Activated CD8-positive, alpha-beta memory T cell treated with anti-CD3 and anti-CD28 coated beads, Interleukin-2, amount 10 ng/mL, durations not matched to agents 7 days and 5 days (primary cell): ENCODE data around the gene BIN1. TPM values are rescaled to one million over a fixed set of nuclear protein-coding genes. Genes with fewer than 3 reads are reported as not detected.

Experiments used
- ATAC-seq: fragments of 150-1000 bp; cut with Tn5 transposase; one replicate; pipeline ENCODE4 v1.10.0; 2021; ENCODE audit warnings: moderate library complexity
- CTCF ChIA-PET: fragments of 350-600 bp; sonication (Branson Sonifier 250); formaldehyde crosslinking; loops from one replicate; lab custom pipeline; 2021; ENCODE audit warnings: antibody characterized with exemption; lab: Charles Lee
- DNase-seq: peaks from one replicate; pipeline ENCODE4 v3.0.0-alpha.2; 2020
- H3K27ac Mint-ChIP-seq: one replicate; pipeline ENCODE4 v1.8.0; 2021; ENCODE audit warnings: mild to moderate bottlenecking, mixed read lengths
- H3K27me3 Mint-ChIP-seq: one replicate; pipeline ENCODE4 v1.8.0; 2021; ENCODE audit warnings: mixed read lengths
- H3K36me3 Mint-ChIP-seq: one replicate; pipeline ENCODE4 v1.8.0; 2021; ENCODE audit warnings: mild to moderate bottlenecking, mixed read lengths
- H3K4me1 Mint-ChIP-seq: one replicate; pipeline ENCODE4 v1.8.0; 2021; ENCODE audit warnings: mixed read lengths
- H3K4me3 Mint-ChIP-seq: one replicate; pipeline ENCODE4 v1.8.0; 2021; ENCODE audit warnings: mild to moderate bottlenecking, moderate library complexity, mixed read lengths
- H3K9me3 Mint-ChIP-seq: one replicate; pipeline ENCODE4 v1.8.0; 2022; ENCODE audit warnings: low read depth, mixed read lengths
- total RNA-seq, 2 experiments: library from RNA; stranded (reverse); gene quantifications; one replicate each; pipeline ENCODE4 v1.2.3, GENCODE V29; 2021

Gene BIN1
- total RNA-seq, 2 experiments from 2014 or later = 105 to 152 TPM

DNA sequence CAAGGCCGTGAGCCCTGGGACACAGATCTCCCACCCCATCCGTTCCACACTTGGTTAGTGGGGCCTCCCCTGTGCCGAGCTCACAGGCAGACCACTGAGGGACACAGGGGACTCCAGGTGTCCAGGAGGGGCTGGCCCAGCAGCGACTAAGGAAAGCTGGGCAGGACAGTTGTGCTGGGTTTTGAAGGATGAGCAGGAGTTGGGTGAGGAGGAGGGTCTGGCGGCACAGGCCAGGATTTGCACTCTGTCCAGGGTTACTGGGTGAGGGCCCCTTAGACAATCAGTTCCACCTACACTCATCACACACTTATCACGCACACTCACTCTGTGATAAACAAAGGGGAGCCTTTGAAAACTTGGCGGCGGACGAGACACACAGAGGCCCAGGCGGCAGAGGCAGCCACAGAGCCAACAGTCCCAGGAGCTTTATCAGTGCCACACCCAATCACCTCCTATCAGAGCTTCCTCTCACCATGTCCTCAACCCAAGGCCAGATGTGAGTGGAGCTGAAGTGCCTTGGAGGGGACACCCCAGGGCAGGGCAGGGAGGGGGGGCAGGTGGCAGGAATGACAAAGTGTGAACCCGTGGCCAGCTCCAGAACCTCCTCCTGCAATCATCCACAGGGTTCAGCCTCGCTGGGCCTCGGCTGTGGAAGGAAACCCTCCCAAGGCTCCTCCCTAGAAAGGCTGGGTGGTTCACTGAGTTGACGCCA is 26.6 kb downstream of the BIN1 start:
- Mint-ChIP-seq H3K4me1 (peaks cover 68% of the 10 kb centered on the region), H3K4me3 (peak overlapping the region; percentile 91), H3K36me3 (peaks cover 11% of the 10 kb centered on the region), H3K9me3 (no peaks in the 10 kb centered on the region), H3K27me3 (no peaks in the 10 kb centered on the region), H3K27ac (peak overlapping the region; percentile 94)
- CTCF ChIA-PET = interaction anchor here (1.2 to 7.8 kb wide), 5 partner anchors 9 to 30 kb away, joined by 4 to 94 read pairs (median 6); partner anchors contain the start of gene BIN1
- ATAC-seq = peak; percentile 45
- DNase-seq = peak; percentile 79

DNA sequence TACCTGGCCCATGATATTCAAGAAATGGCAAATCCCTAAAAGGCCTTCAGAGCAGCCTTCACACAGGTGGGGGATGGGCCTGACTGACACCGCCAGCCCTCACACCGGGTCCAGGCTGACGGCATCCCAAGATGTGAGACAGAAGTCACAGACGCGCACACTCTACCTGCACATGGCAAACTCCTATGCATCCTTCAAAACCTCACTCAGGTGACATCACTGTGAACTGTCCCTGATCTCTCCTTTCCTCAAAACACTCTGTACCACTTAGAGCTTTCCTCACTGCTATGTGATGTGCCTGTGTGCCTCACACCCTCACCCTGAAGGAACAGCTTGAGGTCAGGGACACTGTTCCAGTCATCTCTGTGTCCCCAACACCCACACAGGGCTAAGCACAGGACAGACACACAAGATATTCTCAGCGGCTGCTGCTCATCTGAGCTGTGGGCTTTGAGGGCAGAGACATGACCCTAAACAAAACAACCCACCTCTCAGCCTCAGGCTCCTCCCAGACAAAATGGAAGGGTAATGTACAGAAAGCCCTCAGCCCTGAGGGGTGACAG is 27.5 kb downstream of the BIN1 start:
- CTCF ChIA-PET = interaction anchor here (2.0 to 7.8 kb wide), 3 partner anchors 8 to 17 kb away, joined by 6 to 94 read pairs (median 7); no protein-coding TSS in a partner anchor
- peak overlapping the region; percentile 94 for H3K27ac Mint-ChIP-seq
- peak overlapping the region; percentile 91 for H3K4me3 Mint-ChIP-seq
- peaks cover 11% of the 10 kb centered on the region for H3K36me3 Mint-ChIP-seq
- H3K4me1 Mint-ChIP-seq = peaks cover 59% of the 10 kb centered on the region
- no peaks in the 10 kb centered on the region for H3K9me3 Mint-ChIP-seq
- no peak for ATAC-seq
- peak; percentile 62 for DNase-seq
- no peaks in the 10 kb centered on the region for H3K27me3 Mint-ChIP-seq

DNA sequence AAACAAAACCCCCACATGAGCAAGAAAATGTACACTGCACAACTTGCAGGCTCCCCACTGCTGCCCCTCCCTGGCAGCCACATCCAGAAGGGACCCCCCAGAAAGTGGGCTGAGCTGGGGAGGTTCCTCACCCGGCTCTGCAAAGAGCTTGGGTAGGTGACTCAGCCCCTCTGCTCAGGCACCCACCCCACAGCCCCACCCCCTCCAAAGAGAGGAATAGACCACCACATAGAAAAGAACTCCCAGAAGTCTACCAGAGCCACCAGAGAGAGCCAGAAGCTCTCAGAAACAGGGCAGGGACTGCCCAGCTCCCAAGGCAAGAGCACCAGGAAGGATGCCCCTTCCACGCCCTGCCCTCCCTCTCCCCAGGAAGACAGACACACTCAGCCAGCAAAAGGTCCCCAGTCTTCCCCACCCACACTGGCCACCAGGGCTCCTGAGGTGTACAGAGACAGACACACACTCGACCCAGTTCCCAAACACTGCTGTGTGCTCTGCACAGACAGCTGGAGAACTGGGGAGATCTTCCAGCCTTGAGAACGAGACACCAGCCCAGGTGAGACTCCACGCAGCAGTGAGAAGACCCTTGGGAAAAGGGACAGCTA is 28.2 kb downstream of the BIN1 start:
- Mint-ChIP-seq H3K4me1 (peaks cover 53% of the 10 kb centered on the region), H3K27me3 (no peaks in the 10 kb centered on the region), H3K9me3 (no peaks in the 10 kb centered on the region), H3K4me3 (peak overlapping the region; percentile 91), H3K36me3 (peaks cover 11% of the 10 kb centered on the region), H3K27ac (peak overlapping the region; percentile 94)
- CTCF ChIA-PET = interaction anchor here (2.0 to 7.8 kb wide), 2 partner anchors 7 to 12 kb away, joined by 6 to 94 read pairs; no protein-coding TSS in a partner anchor
- DNase-seq = no peak
- ATAC-seq = no peak

DNA sequence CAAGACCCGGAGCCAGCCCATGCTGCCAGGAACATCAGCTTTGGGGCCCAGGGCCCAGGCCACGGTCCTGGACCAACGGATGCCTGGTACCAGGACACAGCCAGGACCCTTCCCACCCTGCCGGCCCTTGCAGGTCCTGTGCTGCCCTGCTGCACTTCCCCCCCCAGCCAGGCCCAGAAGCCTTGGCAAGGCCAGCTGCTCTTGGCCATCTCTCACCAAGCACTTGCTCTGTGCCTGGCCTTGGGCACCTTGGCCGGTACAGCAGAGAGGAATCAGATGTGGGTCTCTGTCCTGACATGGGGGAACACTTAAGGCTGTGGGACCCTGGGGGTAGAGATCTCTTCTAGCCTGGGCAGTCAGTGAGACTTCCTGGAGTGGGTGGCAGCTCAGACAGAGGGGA is 28.9 kb downstream of the BIN1 start:
- peak overlapping the region; percentile 79 for H3K27ac Mint-ChIP-seq
- H3K27me3 Mint-ChIP-seq = no peaks in the 10 kb centered on the region
- no peaks in the 10 kb centered on the region for H3K9me3 Mint-ChIP-seq
- H3K4me3 Mint-ChIP-seq = peak overlapping the region; percentile 24
- H3K4me1 Mint-ChIP-seq = peaks cover 46% of the 10 kb centered on the region
- peaks cover 11% of the 10 kb centered on the region for H3K36me3 Mint-ChIP-seq
- CTCF ChIA-PET = interaction anchor here (7.8 kb wide), 1 partner anchor 11 kb away, joined by 94 read pairs; no protein-coding TSS in a partner anchor
- ATAC-seq (no peak), DNase-seq (no peak)

GRCh38 chr2:127076924-127077323 is 30.0 kb downstream of the BIN1 start:
- Mint-ChIP-seq H3K27me3 (no peaks in the 10 kb centered on the region), H3K4me1 (peaks cover 37% of the 10 kb centered on the region), H3K36me3 (peaks cover 11% of the 10 kb centered on the region), H3K9me3 (no peaks in the 10 kb centered on the region), H3K4me3 (no peak overlapping the region), H3K27ac (no peak overlapping the region)
- no peak for ATAC-seq
- CTCF ChIA-PET = interaction anchor here (7.8 kb wide), 1 partner anchor 10 kb away, joined by 94 read pairs; no protein-coding TSS in a partner anchor
- DNase-seq = no peak

DNA sequence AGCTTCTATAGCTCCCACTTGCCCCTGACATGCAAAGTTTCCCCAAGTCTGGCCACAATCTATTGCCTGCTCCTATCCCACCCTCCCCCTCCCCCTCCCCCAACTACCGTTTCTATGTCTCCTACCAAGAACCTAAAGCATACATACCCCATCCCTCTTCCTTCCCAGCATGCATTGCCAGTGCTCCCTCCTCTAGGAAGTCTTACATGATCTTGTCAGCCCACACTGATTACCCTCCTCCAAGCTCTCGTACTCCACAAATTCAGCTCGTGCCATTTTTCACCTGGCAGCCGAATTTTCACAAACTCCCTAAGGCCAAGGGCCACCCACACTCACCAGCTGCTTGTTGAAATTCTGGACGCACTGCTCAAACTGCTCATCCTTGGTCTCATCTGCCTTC is 30.7 kb downstream of the BIN1 start:
- CTCF ChIA-PET = interaction anchor here (7.8 kb wide), 1 partner anchor 9 kb away, joined by 94 read pairs; no protein-coding TSS in a partner anchor
- H3K9me3 Mint-ChIP-seq = no peaks in the 10 kb centered on the region
- H3K27me3 Mint-ChIP-seq = no peaks in the 10 kb centered on the region
- no peak overlapping the region for H3K27ac Mint-ChIP-seq
- H3K36me3 Mint-ChIP-seq = peaks cover 11% of the 10 kb centered on the region
- H3K4me3 Mint-ChIP-seq = no peak overlapping the region
- ATAC-seq = no peak
- H3K4me1 Mint-ChIP-seq = peaks cover 34% of the 10 kb centered on the region
- DNase-seq = no peak

DNA sequence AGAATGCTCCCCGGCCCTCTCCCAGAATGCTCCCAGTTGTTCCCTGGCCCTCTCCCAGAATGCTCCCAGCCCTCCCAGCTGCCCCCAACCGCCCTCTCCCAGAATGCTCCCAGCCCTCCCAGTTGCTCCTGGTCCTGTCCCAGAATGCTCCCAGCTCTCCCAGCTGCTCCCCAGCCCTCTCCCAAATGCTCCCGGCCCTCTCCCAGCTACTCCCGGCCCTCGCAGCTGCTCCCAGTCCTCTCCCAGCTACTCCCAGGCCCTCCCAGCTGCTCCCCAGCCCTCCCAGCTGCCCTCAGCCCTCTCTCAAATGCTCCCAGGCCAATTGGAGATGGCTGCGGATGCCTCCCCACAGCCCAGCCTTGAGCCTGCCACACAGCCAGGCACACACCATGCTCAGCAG is 31.1 kb downstream of the BIN1 start:
- Mint-ChIP-seq H3K36me3 (peaks cover 11% of the 10 kb centered on the region), H3K4me3 (no peak overlapping the region), H3K27ac (no peak overlapping the region), H3K4me1 (peaks cover 37% of the 10 kb centered on the region), H3K27me3 (no peaks in the 10 kb centered on the region), H3K9me3 (no peaks in the 10 kb centered on the region)
- CTCF ChIA-PET = interaction anchor here (0.7 to 7.8 kb wide), 2 partner anchors 9 to 40 kb away, joined by 3 to 94 read pairs; no protein-coding TSS in a partner anchor
- DNase-seq (no peak), ATAC-seq (no peak)

DNA sequence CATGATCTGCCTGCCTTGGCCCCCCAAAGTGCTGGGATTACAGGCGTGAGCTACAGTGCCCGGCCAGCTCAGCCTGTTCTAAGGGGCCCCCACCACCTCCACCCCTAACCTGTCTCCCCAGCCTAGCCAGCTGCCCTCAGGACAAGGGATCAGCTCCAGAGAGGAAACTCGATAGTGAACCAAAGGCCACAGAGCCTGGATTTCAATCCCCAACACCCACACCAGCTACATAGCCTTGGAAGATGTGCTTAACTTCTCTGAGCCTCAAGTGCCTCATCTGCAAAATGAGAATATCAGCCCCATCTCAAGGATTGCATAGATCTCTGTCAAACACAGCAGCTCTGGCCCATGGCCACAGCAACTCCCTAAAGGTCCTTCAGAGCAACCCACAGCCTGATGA is 32.0 kb downstream of the BIN1 start:
- CTCF ChIA-PET = no interaction called here
- no peak for ATAC-seq
- Mint-ChIP-seq H3K4me3 (no peak overlapping the region), H3K4me1 (peaks cover 35% of the 10 kb centered on the region), H3K27me3 (no peaks in the 10 kb centered on the region), H3K36me3 (peaks cover 9% of the 10 kb centered on the region), H3K27ac (no peak overlapping the region), H3K9me3 (no peaks in the 10 kb centered on the region)
- DNase-seq = no peak

DNA sequence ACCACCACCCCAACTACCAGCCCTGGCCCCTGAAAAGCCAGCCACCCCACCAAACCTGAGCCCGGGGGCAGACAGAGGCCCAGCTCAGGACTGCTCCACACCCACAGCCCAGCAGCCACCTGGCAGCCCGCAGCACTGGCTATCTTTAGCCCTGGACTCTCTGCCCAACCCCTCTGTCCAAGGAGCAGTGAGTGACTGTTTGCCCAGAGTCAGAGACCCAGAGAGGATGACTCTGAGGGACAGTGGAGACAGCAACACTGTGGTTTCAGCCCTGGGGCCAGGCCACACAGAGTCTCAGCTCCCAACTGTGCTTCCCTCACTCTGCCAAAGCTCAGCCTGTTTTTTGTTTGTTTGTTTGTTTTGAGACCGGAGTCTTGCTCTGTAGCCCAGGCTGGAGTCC is 32.6 kb downstream of the BIN1 start:
- Mint-ChIP-seq H3K27me3 (no peaks in the 10 kb centered on the region), H3K4me1 (peaks cover 34% of the 10 kb centered on the region), H3K4me3 (no peak overlapping the region), H3K9me3 (no peaks in the 10 kb centered on the region), H3K36me3 (peaks cover 10% of the 10 kb centered on the region), H3K27ac (peak overlapping the region; percentile 38)
- CTCF ChIA-PET = no interaction called here
- ATAC-seq (no peak), DNase-seq (no peak)

DNA sequence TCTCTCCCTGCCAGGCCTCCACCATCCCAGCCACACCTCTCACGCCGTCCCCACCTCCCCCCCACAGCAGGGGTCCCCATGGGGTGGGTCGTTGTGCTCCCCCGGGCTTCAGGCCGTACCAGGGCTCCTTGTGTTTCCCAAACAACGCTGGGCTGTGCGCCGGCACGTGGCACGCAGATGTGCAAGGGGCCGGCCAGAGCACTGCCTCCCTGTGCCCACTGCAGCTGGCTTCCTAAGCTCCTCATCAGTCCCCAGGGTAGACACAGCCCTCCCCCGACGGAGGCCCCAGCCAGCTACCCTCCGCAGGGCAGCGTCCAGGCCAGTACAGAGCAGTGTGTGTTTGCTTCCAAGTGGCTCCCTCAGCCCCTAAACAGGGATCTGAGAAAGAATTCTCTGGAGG is 34.0 kb downstream of the BIN1 start:
- Mint-ChIP-seq H3K27ac (no peak overlapping the region), H3K36me3 (peaks cover 8% of the 10 kb centered on the region), H3K9me3 (no peaks in the 10 kb centered on the region), H3K4me3 (no peak overlapping the region), H3K27me3 (no peaks in the 10 kb centered on the region), H3K4me1 (peaks cover 28% of the 10 kb centered on the region)
- CTCF ChIA-PET = no interaction called here
- no peak for DNase-seq
- no peak for ATAC-seq

DNA sequence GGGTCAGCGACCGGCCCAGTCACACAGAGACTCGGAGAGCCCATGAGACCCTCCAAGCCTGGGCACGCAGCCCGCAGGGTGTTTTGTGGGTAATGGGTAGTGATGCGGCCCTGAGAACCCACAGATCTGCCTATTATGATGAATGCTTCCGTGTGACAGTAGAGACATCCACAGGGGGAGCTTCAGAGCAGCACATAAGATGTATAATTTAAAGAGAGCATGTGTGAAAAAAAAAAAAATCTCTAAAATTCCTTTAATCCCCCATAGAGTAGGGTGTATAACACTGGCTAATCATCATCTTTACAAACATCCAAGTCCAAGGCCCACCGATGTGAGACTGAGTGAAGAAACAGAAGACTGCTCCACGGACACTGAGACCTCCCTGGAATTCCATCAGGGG is 34.6 kb downstream of the BIN1 start:
- no peaks in the 10 kb centered on the region for H3K27me3 Mint-ChIP-seq
- no peak overlapping the region for H3K4me3 Mint-ChIP-seq
- peaks cover 8% of the 10 kb centered on the region for H3K36me3 Mint-ChIP-seq
- H3K9me3 Mint-ChIP-seq = no peaks in the 10 kb centered on the region
- H3K4me1 Mint-ChIP-seq = peaks cover 27% of the 10 kb centered on the region
- ATAC-seq (no peak), DNase-seq (no peak)
- H3K27ac Mint-ChIP-seq = no peak overlapping the region
- CTCF ChIA-PET = interaction anchor here (0.6 to 1.0 kb wide), 3 partner anchors 8 to 314 kb away, joined by 3 to 5 read pairs (median 4); no protein-coding TSS in a partner anchor

DNA sequence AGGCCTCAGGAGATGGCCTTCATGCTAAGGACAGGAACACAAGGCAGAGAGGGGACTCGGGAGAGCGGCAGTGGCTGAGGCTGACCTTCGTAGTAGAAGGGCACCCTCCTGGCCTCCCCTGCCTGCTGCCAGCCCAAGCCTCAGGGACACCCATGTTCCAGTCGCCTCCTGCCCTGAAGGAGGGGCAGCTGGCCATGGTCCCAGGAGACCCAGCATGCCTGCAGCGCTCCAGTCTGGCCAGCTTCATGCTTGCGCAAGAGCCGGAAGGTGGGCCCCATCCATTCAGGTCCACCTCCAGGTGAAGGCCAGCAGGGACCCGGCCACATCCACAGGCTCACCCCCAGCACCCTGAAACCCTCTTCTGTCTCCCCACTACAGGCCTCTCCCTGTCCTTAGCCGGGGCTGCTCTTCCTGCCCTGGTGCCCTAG is 35.0 kb downstream of the BIN1 start:
- Mint-ChIP-seq H3K4me1 (peaks cover 25% of the 10 kb centered on the region), H3K9me3 (no peaks in the 10 kb centered on the region), H3K36me3 (peaks cover 8% of the 10 kb centered on the region), H3K27ac (no peak overlapping the region), H3K27me3 (no peaks in the 10 kb centered on the region), H3K4me3 (no peak overlapping the region)
- CTCF ChIA-PET = interaction anchor here (0.6 to 1.4 kb wide), 4 partner anchors 8 to 314 kb away, joined by 3 to 6 read pairs (median 4); no protein-coding TSS in a partner anchor
- DNase-seq (no peak), ATAC-seq (no peak)

GRCh38 chr2:127070221-127070620 is 36.7 kb downstream of the BIN1 start:
- CTCF ChIA-PET = interaction anchor here (3.0 to 7.2 kb wide), 2 partner anchors 9 to 15 kb away, joined by 22 to 94 read pairs; no protein-coding TSS in a partner anchor
- H3K27me3 Mint-ChIP-seq = no peaks in the 10 kb centered on the region
- H3K4me1 Mint-ChIP-seq = peaks cover 32% of the 10 kb centered on the region
- DNase-seq (no peak), ATAC-seq (no peak)
- H3K4me3 Mint-ChIP-seq = no peak overlapping the region
- H3K36me3 Mint-ChIP-seq = peaks cover 6% of the 10 kb centered on the region
- H3K9me3 Mint-ChIP-seq = no peaks in the 10 kb centered on the region
- no peak overlapping the region for H3K27ac Mint-ChIP-seq
